Measurements from ENCODE around the gene NPC2.

The NPC2 gene

DNA sequence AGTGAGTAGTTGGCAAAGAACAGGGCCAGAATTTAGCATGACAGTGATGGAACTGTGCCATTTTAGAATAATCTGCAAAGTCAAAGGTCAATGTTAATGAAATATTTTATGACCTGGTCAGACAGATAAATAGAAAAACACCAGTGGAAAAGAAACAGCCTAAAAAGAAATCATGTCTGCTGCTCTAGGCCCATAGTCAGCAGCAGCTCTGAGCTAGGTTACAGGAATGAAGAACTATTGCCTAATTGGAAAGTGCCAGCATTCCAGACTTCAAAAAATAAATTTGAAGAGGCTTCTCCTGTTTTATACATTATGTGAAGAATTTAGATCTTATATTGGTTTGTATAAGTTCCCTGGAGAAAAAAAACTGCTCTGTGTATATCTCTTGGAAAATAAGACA is 9.8 kb downstream of the NPC2 start:
- Histone ChIP-seq H3K36me3 (ENCODE audit: control insufficient read depth in 4 of 4, insufficient read depth in 4 of 4, low read length in 3 of 4) (peaks cover 24 to 68% (median 35%) of the 10 kb centered on the region in 4 experiments), H3K27me3 (replicated peaks in 2 of 5; ENCODE audit: control insufficient read depth in 4 of 5, insufficient read depth in 5 of 5, low read length in 4 of 5) (no peaks in the 10 kb centered on the region), H3K9me3 (ENCODE audit: control extremely low read depth in 1 of 5, control insufficient read depth in 4 of 5, insufficient read depth in 2 of 5, low read depth in 1 of 5, low read length in 4 of 5) (no peaks in the 10 kb centered on the region), H3K4me1 (ENCODE audit: control extremely low read depth in 1 of 4, control insufficient read depth in 4 of 4, insufficient read depth in 4 of 4, low read length in 3 of 4) (no peaks in the 10 kb centered on the region), H3K27ac (ENCODE audit: insufficient read depth in 1 of 2, low read depth in 1 of 2, low read length in 2 of 2, poor library complexity in 1 of 2, severe bottlenecking in 2 of 2) (no peak overlapping the region), H3K4me3 (ENCODE audit: control insufficient read depth in 1 of 7, extremely low read depth in 1 of 7, insufficient read depth in 4 of 7, low read depth in 2 of 7, low read length in 6 of 7) (no peak overlapping the region)
- ChIA-PET POLR2A (no interaction called here), CTCF (interaction anchor here (3.0 kb wide), 1 partner anchor 23 kb away, joined by 13 read pairs; no protein-coding TSS in a partner anchor)
- no peak for DNase-seq

DNA sequence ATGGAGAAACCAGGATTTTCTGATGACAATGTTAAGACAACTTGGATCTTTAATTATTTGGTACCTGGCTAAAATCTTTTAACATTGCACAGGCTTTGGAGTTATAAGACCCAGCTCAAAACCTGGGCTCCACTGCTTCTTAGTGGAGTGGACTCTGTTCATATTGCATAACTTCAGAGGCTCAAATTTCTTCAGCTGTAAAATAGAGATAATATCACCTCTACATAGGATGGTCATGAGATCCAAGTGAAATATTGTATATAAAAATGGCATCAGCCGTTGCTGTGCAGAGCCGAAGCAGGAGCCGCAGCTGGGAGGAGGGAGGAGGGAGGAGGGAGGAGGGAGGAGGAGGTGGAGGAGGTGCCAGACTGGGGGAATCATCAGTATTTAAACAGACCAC is 10.5 kb downstream of the NPC2 start:
- WGBS (ENCODE audit: insufficient coverage), result no CpG with 5 or more reads among the region's 3 CpGs
- DNase-seq, result no peak
- H3K9me3 ChIP-seq (ENCODE audit: control extremely low read depth in 1 of 5, control insufficient read depth in 4 of 5, insufficient read depth in 2 of 5, low read depth in 1 of 5, low read length in 4 of 5), result no peaks in the 10 kb centered on the region
- POLR2A ChIA-PET, result no interaction called here
- no peak overlapping the region for H3K4me3 ChIP-seq (ENCODE audit: control insufficient read depth in 1 of 7, extremely low read depth in 1 of 7, insufficient read depth in 4 of 7, low read depth in 2 of 7, low read length in 6 of 7)
- no peaks in the 10 kb centered on the region for H3K4me1 ChIP-seq (ENCODE audit: control extremely low read depth in 1 of 4, control insufficient read depth in 4 of 4, insufficient read depth in 4 of 4, low read length in 3 of 4)
- H3K27me3 ChIP-seq (replicated peaks in 2 of 5; ENCODE audit: control insufficient read depth in 4 of 5, insufficient read depth in 5 of 5, low read length in 4 of 5), result no peaks in the 10 kb centered on the region
- CTCF ChIA-PET, result interaction anchor here (1.2 to 3.0 kb wide), 4 partner anchors 10 to 121 kb away, joined by 4 to 13 read pairs (median 6); partner anchors contain the start of gene NPC2
- no peak overlapping the region for H3K27ac ChIP-seq (ENCODE audit: insufficient read depth in 1 of 2, low read depth in 1 of 2, low read length in 2 of 2, poor library complexity in 1 of 2, severe bottlenecking in 2 of 2)
- H3K36me3 ChIP-seq (ENCODE audit: control insufficient read depth in 4 of 4, insufficient read depth in 4 of 4, low read length in 3 of 4), result peaks cover 24 to 64% (median 35%) of the 10 kb centered on the region in 4 experiments

DNA sequence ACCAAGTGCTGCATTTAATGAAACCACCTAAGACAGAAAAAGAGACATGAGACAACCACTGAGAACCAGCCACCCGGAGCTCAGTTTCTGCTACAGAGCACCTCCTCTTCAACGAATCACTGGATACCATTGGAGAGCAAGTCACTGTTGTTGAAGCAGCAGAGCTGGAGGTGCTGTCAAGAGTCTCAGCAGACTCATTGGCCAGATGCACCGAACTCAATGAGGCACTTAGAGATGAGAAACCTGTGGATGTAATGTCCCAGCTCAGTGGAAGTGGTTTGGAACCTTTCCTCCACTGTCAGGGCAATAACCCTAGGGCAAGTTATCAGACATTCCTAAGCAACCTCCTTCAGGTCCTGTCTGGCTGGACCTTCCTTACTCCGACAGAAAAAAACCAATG is 13.1 kb downstream of the NPC2 start:
- H3K4me3 ChIP-seq (ENCODE audit: control insufficient read depth in 1 of 7, extremely low read depth in 1 of 7, insufficient read depth in 4 of 7, low read depth in 2 of 7, low read length in 6 of 7), result no peak overlapping the region
- no peaks in the 10 kb centered on the region for H3K4me1 ChIP-seq (ENCODE audit: control extremely low read depth in 1 of 4, control insufficient read depth in 4 of 4, insufficient read depth in 4 of 4, low read length in 3 of 4)
- H3K27me3 ChIP-seq (replicated peaks in 2 of 5; ENCODE audit: control insufficient read depth in 4 of 5, insufficient read depth in 5 of 5, low read length in 4 of 5), result no peaks in the 10 kb centered on the region
- H3K27ac ChIP-seq (ENCODE audit: insufficient read depth in 1 of 2, low read depth in 1 of 2, low read length in 2 of 2, poor library complexity in 1 of 2, severe bottlenecking in 2 of 2), result no peak overlapping the region
- POLR2A ChIA-PET, result interaction anchor here (0.6 kb wide), 1 partner anchor 14 kb away, joined by 5 read pairs; no protein-coding TSS in a partner anchor
- no peaks in the 10 kb centered on the region for H3K9me3 ChIP-seq (ENCODE audit: control extremely low read depth in 1 of 5, control insufficient read depth in 4 of 5, insufficient read depth in 2 of 5, low read depth in 1 of 5, low read length in 4 of 5)
- WGBS (ENCODE audit: insufficient coverage), result 88% methylated on average over 1 of the region's 4 CpGs
- H3K36me3 ChIP-seq (ENCODE audit: control insufficient read depth in 4 of 4, insufficient read depth in 4 of 4, low read length in 3 of 4), result peaks cover 28 to 62% (median 44%) of the 10 kb centered on the region in 4 experiments
- CTCF ChIA-PET, result interaction anchor here (1.1 to 3.4 kb wide), 6 partner anchors 11 to 120 kb away, joined by 3 to 23 read pairs (median 6); partner anchors contain the start of gene SYNDIG1L
- DNase-seq, result no peak

DNA sequence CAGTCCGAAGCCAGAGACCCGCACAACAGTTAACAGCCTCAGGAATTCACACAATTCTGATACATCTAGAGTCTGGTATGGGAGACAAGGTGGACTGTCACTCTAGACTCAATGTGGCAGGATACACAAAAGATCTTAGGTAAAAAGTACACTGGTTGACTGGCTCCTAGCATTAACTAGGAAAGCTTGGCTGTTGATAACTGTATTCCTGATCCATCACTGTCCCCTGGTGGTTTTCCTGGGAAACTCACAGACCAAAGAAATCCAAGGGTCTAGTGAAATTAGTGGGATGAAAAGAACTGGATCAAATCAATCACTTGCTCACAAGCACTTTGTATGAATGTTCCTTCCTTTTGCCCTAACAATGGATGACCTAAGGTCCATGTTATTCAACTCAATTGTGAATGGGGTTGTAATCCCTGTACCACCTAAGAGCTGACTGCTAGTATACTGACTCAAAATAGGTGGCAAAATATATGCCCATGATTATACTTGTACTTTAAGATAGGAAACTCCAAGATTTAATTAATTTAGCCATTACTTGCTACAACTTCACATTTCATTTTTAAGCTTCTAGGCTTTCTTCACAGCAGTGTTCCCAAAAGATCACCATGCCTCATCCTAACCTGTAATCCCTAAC is 14.0 kb downstream of the NPC2 start:
- POLR2A ChIA-PET, result no interaction called here
- WGBS (ENCODE audit: insufficient coverage), result no CpG with 5 or more reads among the region's 2 CpGs

DNA sequence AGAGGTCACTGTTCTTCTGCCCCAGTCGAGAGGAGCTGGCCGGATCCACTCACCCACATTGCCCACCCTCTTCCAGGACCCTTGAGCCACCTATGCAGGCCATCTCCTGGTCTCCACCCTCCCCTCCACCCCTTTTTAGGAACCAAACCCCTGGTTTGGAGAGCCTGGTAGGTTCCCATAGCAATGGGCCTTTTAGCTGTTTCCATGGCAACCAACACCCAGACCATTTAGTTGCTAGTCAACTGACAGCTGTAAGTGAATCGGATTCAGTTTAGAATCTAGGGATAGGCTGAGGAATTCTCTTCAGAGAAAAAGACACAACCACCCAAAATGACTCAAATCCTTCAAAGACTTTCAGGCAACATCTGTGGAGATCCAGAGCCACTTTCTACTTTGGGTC is 16.5 kb downstream of the NPC2 start:
- H3K36me3 ChIP-seq (ENCODE audit: control insufficient read depth in 4 of 4, insufficient read depth in 4 of 4, low read length in 3 of 4), result peaks cover 20 to 52% (median 39%) of the 10 kb centered on the region in 4 experiments
- WGBS (ENCODE audit: insufficient coverage), result 100% methylated on average over 2 of the region's 3 CpGs
- no peaks in the 10 kb centered on the region for H3K9me3 ChIP-seq (ENCODE audit: control extremely low read depth in 1 of 5, control insufficient read depth in 4 of 5, insufficient read depth in 2 of 5, low read depth in 1 of 5, low read length in 4 of 5)
- ChIA-PET CTCF (interaction anchor here (0.6 to 1.5 kb wide), 3 partner anchors 103 to 119 kb away, joined by 3 read pairs; no protein-coding TSS in a partner anchor), POLR2A (no interaction called here)
- H3K27ac ChIP-seq (ENCODE audit: insufficient read depth in 1 of 2, low read depth in 1 of 2, low read length in 2 of 2, poor library complexity in 1 of 2, severe bottlenecking in 2 of 2), result no peak overlapping the region
- DNase-seq, result no peak
- H3K27me3 ChIP-seq (replicated peaks in 2 of 5; ENCODE audit: control insufficient read depth in 4 of 5, insufficient read depth in 5 of 5, low read length in 4 of 5), result no peaks in the 10 kb centered on the region
- no peaks in the 10 kb centered on the region for H3K4me1 ChIP-seq (ENCODE audit: control extremely low read depth in 1 of 4, control insufficient read depth in 4 of 4, insufficient read depth in 4 of 4, low read length in 3 of 4)
- H3K4me3 ChIP-seq (ENCODE audit: control insufficient read depth in 1 of 7, extremely low read depth in 1 of 7, insufficient read depth in 4 of 7, low read depth in 2 of 7, low read length in 6 of 7), result no peak overlapping the region

More for the DNA sequence above, 14.0 kb downstream of the NPC2 start:
- Histone ChIP-seq H3K27me3 (replicated peaks in 2 of 5; ENCODE audit: control insufficient read depth in 4 of 5, insufficient read depth in 5 of 5, low read length in 4 of 5) (no peaks in the 10 kb centered on the region), H3K9me3 (ENCODE audit: control extremely low read depth in 1 of 5, control insufficient read depth in 4 of 5, insufficient read depth in 2 of 5, low read depth in 1 of 5, low read length in 4 of 5) (no peaks in the 10 kb centered on the region), H3K4me3 (ENCODE audit: control insufficient read depth in 1 of 7, extremely low read depth in 1 of 7, insufficient read depth in 4 of 7, low read depth in 2 of 7, low read length in 6 of 7) (no peak overlapping the region), H3K4me1 (ENCODE audit: control extremely low read depth in 1 of 4, control insufficient read depth in 4 of 4, insufficient read depth in 4 of 4, low read length in 3 of 4) (no peaks in the 10 kb centered on the region), H3K27ac (ENCODE audit: insufficient read depth in 1 of 2, low read depth in 1 of 2, low read length in 2 of 2, poor library complexity in 1 of 2, severe bottlenecking in 2 of 2) (no peak overlapping the region), H3K36me3 (ENCODE audit: control insufficient read depth in 4 of 4, insufficient read depth in 4 of 4, low read length in 3 of 4) (peaks cover 28 to 61% (median 44%) of the 10 kb centered on the region in 4 experiments)
- peak in 2 of 3 donors; percentile 18 to 31 for DNase-seq
- CTCF ChIA-PET, result interaction anchor here (0.9 to 3.4 kb wide), 9 partner anchors 10 to 119 kb away, joined by 3 to 23 read pairs (median 7); no protein-coding TSS in a partner anchor

DNA sequence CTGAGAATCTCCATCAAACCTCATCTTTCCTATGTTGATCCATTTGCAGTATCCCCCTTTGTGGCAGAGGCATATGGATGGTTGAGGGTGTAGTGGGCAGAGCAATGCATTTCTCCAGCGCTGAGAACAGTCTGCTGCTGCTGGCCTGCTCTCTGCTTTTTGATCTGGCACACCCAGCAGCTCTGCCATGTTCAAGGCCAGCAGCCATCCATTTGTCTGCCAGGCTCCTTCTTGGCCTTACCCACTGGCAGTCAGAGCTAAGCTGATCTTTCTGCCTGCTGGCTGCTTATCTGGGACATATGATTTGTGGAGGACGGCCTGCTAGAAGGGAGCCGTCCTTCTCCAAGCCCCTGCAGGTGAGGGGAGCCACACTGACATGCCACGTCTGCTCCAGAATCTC is 17.0 kb downstream of the NPC2 start:
- DNase-seq, result no peak
- H3K4me3 ChIP-seq (ENCODE audit: control insufficient read depth in 1 of 7, extremely low read depth in 1 of 7, insufficient read depth in 4 of 7, low read depth in 2 of 7, low read length in 6 of 7), result no peak overlapping the region
- peaks cover 20 to 47% (median 35%) of the 10 kb centered on the region in 4 experiments for H3K36me3 ChIP-seq (ENCODE audit: control insufficient read depth in 4 of 4, insufficient read depth in 4 of 4, low read length in 3 of 4)
- H3K4me1 ChIP-seq (ENCODE audit: control extremely low read depth in 1 of 4, control insufficient read depth in 4 of 4, insufficient read depth in 4 of 4, low read length in 3 of 4), result no peaks in the 10 kb centered on the region
- H3K27ac ChIP-seq (ENCODE audit: insufficient read depth in 1 of 2, low read depth in 1 of 2, low read length in 2 of 2, poor library complexity in 1 of 2, severe bottlenecking in 2 of 2), result no peak overlapping the region
- no peaks in the 10 kb centered on the region for H3K9me3 ChIP-seq (ENCODE audit: control extremely low read depth in 1 of 5, control insufficient read depth in 4 of 5, insufficient read depth in 2 of 5, low read depth in 1 of 5, low read length in 4 of 5)
- H3K27me3 ChIP-seq (replicated peaks in 2 of 5; ENCODE audit: control insufficient read depth in 4 of 5, insufficient read depth in 5 of 5, low read length in 4 of 5), result no peaks in the 10 kb centered on the region
- WGBS (ENCODE audit: insufficient coverage), result 100% methylated on average over 4 of the region's 4 CpGs
- ChIA-PET CTCF (interaction anchor here (1.5 kb wide), 2 partner anchors 106 to 118 kb away, joined by 3 read pairs; no protein-coding TSS in a partner anchor), POLR2A (no interaction called here)

DNA sequence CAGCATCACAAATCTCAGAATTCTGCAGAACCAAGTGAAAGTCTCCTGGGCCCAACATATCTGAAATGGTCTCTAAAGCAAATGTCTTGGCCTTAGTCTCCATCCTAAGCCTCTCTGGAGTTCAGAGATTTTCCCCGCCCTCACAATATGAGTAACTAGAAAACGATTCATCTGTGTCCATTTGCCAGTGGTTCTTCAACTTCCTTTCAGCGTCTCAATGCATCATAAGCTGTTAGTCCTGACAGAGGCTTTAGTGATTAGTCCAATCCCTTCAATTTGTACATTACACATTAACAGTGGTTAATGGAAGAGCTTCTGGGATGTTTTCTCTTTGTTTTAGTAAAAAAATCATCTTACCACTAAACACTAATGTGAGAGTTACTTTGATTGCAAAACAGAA is 17.4 kb downstream of the NPC2 start:
- peaks cover 16 to 43% (median 31%) of the 10 kb centered on the region in 4 experiments for H3K36me3 ChIP-seq (ENCODE audit: control insufficient read depth in 4 of 4, insufficient read depth in 4 of 4, low read length in 3 of 4)
- CTCF ChIA-PET, result interaction anchor here (1.5 kb wide), 2 partner anchors 106 to 118 kb away, joined by 3 read pairs; no protein-coding TSS in a partner anchor

More for the DNA sequence above, 17.4 kb downstream of the NPC2 start:
- no peak overlapping the region for H3K4me3 ChIP-seq (ENCODE audit: control insufficient read depth in 1 of 7, extremely low read depth in 1 of 7, insufficient read depth in 4 of 7, low read depth in 2 of 7, low read length in 6 of 7)
- POLR2A ChIA-PET, result no interaction called here
- H3K9me3 ChIP-seq (ENCODE audit: control extremely low read depth in 1 of 5, control insufficient read depth in 4 of 5, insufficient read depth in 2 of 5, low read depth in 1 of 5, low read length in 4 of 5), result no peaks in the 10 kb centered on the region
- no peaks in the 10 kb centered on the region for H3K27me3 ChIP-seq (replicated peaks in 2 of 5; ENCODE audit: control insufficient read depth in 4 of 5, insufficient read depth in 5 of 5, low read length in 4 of 5)
- no peak overlapping the region for H3K27ac ChIP-seq (ENCODE audit: insufficient read depth in 1 of 2, low read depth in 1 of 2, low read length in 2 of 2, poor library complexity in 1 of 2, severe bottlenecking in 2 of 2)
- H3K4me1 ChIP-seq (ENCODE audit: control extremely low read depth in 1 of 4, control insufficient read depth in 4 of 4, insufficient read depth in 4 of 4, low read length in 3 of 4), result no peaks in the 10 kb centered on the region
- WGBS (ENCODE audit: insufficient coverage), result 100% methylated on average over 1 of the region's 3 CpGs
- DNase-seq, result no peak

All from common myeloid progenitor, CD34-positive (primary cell).